Stimulated activated CD8-positive, alpha-beta memory T cell treated with anti-CD3 and anti-CD28 coated beads, Interleukin-4, amount 100 ng/mL, for 24 hours (primary cell): ENCODE data around the gene ZNHIT1.
"Not testable (repeated sequence)": the region's sequence is repeated elsewhere in the genome, so short reads cannot be mapped to it uniquely, and the experiment has no call there.

Experiments used
- DNase-seq: peaks from one replicate; pipeline ENCODE4 v3.0.0-alpha.2; 2020; ENCODE audit warnings: low read depth

ZNHIT1 gene

GRCh38 chr7:101241443-101242349 lies 23.7 kb downstream of the ZNHIT1 start:
- no peak for DNase-seq

- DNase-seq, result no peak
These were observed 25.8 kb downstream of the ZNHIT1 start for GRCh38 chr7:101243646-101244374.

- DNase-seq, result peak; percentile 94
These were observed 26.6 kb downstream of the ZNHIT1 start, which contains the start of gene FIS1 for GRCh38 chr7:101244375-101245146. Gene FIS1 (minus strand): TSS chr7:101245081. CDS start chr7:101245004, 77 bp downstream.

- no peak for DNase-seq
These were observed 27.2 kb downstream of the ZNHIT1 start for GRCh38 chr7:101245147-101245668.

- no peak for DNase-seq
These were observed 30.3 kb downstream of the ZNHIT1 start for GRCh38 chr7:101248276-101248675.

- DNase-seq, result no peak
These were observed 32.4 kb downstream of the ZNHIT1 start for GRCh38 chr7:101250324-101250723.

- peak; percentile 99 for DNase-seq
These were observed 34.1 kb downstream of the ZNHIT1 start for GRCh38 chr7:101251871-101252659.

- not testable (repeated sequence) for DNase-seq
These were observed 35.2 kb downstream of the ZNHIT1 start for GRCh38 chr7:101253199-101253598.

GRCh38 chr7:101255796-101256195 lies 37.8 kb downstream of the ZNHIT1 start:
- DNase-seq, result no peak

- no peak for DNase-seq
These were observed 40.3 kb downstream of the ZNHIT1 start for GRCh38 chr7:101258243-101258731.

GRCh38 chr7:101264102-101264706 lies 46.2 kb downstream of the ZNHIT1 start:
- not testable (repeated sequence) for DNase-seq

GRCh38 chr7:101265622-101266516 lies 47.9 kb downstream of the ZNHIT1 start:
- DNase-seq, result no peak

- no peak for DNase-seq
These were observed 51.7 kb downstream of the ZNHIT1 start for GRCh38 chr7:101269664-101270063.

GRCh38 chr7:101271021-101271420 lies 53.1 kb downstream of the ZNHIT1 start:
- no peak for DNase-seq

GRCh38 chr7:101273206-101273605 lies 55.2 kb downstream of the ZNHIT1 start:
- DNase-seq, result no peak
